ENCODE results near the gene CEP85L.

DNA sequence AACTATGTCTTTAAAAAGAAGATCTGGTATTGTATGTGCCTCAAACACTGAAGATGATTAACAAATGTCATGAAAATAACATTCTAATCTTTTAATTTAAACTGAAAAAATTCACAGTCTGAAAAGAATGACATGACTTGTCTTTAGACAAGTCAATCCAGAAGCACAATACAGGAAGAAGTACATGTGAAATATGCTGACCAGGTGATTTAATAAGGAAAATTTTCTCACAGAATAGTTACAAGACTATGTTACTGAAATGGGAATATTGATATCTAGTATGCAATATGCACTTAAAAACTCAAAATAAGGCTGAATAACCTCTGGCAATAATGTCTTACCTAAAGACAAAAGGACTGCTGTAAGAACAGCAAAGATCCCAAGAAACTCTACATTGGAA lies 13.1 kb downstream of the CEP85L start:
- TF ChIP-seq, protein P1, sequence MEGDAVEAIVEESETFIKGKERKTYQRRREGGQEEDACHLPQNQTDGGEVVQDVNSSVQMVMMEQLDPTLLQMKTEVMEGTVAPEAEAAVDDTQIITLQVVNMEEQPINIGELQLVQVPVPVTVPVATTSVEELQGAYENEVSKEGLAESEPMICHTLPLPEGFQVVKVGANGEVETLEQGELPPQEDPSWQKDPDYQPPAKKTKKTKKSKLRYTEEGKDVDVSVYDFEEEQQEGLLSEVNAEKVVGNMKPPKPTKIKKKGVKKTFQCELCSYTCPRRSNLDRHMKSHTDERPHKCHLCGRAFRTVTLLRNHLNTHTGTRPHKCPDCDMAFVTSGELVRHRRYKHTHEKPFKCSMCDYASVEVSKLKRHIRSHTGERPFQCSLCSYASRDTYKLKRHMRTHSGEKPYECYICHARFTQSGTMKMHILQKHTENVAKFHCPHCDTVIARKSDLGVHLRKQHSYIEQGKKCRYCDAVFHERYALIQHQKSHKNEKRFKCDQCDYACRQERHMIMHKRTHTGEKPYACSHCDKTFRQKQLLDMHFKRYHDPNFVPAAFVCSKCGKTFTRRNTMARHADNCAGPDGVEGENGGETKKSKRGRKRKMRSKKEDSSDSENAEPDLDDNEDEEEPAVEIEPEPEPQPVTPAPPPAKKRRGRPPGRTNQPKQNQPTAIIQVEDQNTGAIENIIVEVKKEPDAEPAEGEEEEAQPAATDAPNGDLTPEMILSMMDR (IDR thresholded peaks at IDR 0.05): no peak
- TF ChIP-seq POLR2AphosphoS5 (IDR thresholded peaks at IDR 0.05): no peak
- TF ChIP-seq POLR2A (IDR thresholded peaks at IDR 0.05): no peak

Measured in gastroesophageal sphincter (tissue), 3 donors.